Measurements from ENCODE around the gene PTPRD.

The PTPRD gene

GRCh38 chr9:9893837-9894236 is 719.0 kb downstream of the PTPRD start:
- DNase-seq (ENCODE audit: low read depth in 2 of 2): no peak

DNA sequence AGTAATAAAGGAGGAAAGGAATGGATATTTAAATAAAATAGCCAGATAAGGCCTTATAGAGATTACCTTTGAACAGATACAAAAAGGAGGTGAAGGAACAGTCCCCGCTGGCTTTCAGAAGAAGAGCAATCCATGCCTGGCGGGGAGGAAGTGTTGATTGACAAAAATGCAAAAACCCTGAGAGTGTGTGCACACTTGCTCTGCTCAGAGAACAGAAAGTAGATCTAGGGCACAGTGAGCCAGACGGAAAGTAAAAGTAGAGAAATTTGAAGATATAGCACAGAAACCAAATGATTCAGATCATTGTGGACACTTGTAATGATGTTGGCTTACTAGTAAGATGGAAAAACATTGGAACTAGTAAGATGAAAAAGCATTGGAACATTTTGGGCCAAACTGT is 720.6 kb downstream of the PTPRD start:
- DNase-seq (ENCODE audit: low read depth in 2 of 2): no peak

GRCh38 chr9:9881692-9882091 is 731.1 kb downstream of the PTPRD start:
- no peak for DNase-seq (ENCODE audit: low read depth in 2 of 2)

- DNase-seq (ENCODE audit: low read depth in 2 of 2): no peak
These were observed 738.5 kb downstream of the PTPRD start for GRCh38 chr9:9874270-9874669.

DNA sequence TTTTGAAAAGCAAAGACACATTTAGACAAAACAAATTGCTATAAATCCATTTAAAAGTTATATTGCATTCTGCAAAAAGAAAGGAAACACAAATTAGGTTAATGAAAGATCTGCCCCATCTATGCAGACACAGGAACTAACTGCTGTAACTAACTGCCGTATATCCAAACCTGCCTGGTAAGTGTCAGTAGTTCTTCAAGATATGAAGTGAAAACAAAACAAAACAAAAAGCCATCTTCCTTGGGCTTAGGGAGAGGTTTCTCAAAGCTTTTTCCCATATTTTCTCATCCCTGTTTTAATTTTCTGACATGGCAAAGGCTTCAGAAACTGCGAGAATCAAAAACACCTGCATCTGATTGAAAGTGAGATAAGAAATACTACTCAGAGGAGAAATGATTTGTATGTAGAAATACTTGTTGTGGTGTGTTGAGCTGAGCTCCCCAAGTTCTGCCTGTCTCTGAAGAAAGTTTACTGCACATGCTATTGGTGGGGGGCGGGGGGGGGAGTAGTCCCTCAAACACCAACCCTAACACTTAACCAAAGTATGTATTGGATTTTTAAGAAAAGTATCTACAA is 750.5 kb downstream of the PTPRD start:
- no peak for DNase-seq (ENCODE audit: low read depth in 2 of 2)

GRCh38 chr9:9855177-9856078 is 757.4 kb downstream of the PTPRD start:
- DNase-seq (ENCODE audit: low read depth in 2 of 2): no peak

DNA sequence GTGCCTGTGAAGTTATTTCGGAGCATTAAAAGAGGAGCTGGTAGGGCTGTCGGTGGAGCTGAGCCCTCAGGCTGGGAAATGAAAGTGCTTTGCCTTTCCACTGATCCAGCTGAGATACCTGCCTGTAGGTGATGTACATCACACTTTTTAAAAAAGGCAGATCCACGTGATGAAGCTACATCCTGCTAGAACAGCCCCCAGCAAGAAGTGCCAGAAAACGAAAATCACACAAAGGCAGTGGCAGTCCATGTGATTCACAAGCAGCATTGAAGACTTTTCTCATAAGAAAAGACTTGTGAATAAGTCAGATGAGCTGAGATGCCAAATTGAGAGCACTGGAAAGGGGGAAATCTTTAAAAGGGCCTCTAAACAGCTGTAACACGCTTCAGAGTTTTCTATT is 765.1 kb downstream of the PTPRD start:
- no peak for DNase-seq (ENCODE audit: low read depth in 2 of 2)

DNA sequence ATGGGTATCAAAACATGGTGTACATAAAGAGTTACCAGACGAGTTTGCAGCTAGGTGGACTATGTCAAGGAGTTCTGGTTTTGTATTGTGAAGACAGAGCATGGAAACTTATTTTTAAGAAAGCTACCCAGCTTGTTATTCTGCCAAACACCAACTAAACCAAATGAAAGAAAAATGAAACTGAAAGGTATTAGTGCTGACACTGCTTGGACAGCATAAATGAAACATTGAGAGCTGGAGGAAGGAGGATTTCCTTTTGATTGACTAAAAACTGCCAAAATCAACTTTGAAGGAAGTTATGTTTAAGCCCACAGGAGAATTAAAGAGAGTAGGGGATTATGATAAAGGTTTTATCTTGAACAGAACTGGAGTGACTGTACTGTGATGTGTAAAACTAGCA is 766.2 kb downstream of the PTPRD start:
- no peak for DNase-seq (ENCODE audit: low read depth in 2 of 2)

DNA sequence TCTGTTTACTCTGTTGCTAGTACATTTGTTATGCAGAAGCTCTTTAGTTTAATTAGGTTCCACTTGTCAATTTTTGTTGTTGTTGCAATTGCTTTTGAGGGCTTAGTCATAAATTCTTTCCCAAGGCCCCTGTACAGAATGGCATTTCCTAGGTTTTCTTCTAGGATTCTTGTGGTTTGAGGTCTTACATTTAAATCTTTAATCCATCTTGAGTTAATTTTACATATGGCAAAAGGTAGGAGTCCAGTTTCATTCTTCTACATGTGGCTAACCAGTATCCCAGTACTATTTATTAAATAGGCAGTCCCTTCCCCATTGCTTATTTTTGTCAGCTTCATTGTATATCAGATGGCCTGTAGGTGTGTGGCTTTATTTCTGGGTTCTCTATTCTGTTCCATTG is 792.4 kb downstream of the PTPRD start:
- DNase-seq (ENCODE audit: low read depth in 2 of 2): peak; percentile 5 to 7

DNA sequence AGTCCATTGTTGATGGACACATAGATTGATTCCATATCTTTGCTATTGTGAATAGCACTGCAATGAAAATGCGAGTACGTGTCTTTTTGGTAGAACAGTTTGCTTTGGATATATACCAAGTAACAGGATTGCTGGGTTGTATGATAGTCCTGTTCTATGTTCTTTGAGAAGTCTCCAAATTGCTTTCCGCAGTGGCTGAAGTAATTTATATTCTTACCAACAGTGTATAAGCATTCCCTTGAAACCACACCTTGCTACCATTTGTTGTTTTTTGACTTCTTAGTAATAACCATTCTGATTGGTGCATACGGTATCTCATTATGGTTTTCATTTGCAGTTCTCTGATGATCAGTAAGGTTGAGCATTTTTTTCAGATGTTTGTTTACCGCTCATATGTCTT is 792.9 kb downstream of the PTPRD start:
- DNase-seq (ENCODE audit: low read depth in 2 of 2): no peak

GRCh38 chr9:9817176-9817575 is 795.6 kb downstream of the PTPRD start:
- no peak for DNase-seq (ENCODE audit: low read depth in 2 of 2)

DNA sequence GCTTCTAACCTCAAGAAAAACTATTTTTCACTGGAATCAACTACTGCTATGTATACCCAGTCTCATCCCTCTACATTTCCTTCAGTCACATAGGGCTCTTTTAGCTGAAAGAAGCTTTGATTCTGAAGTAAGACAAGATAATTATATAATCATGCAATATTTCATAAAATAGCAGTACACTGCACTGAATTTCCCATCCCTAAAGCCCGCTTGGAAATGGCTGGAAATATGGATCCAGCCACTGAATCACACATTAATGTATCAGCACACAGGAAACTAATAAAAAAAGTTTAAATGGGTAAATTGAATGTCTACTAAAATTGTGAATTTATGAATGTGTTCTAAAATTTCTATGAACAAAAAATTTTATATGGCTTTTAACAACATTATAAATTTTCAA is 808.7 kb downstream of the PTPRD start:
- DNase-seq (ENCODE audit: low read depth in 2 of 2): no peak

DNA sequence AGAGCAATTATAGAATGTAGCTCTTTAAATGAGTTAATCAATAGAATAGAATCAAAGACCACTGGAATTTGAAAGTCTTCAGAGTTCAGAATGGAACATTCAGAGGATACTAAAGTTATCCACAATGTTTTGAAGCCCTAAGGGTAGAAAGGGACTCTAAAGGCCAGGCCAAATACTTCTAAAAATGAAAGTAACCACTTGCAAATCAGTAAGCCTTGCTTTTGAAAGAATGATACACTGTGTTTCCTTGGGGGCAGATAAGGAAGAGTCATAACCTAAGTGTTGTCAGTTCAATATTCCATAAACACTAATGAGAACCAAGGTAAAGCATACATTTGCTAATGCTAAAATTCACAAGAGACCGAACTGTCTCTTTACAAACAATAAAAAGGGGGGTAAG is 813.5 kb downstream of the PTPRD start:
- DNase-seq (ENCODE audit: low read depth in 2 of 2): no peak

GRCh38 chr9:9792144-9792857 is 820.5 kb downstream of the PTPRD start:
- no peak for DNase-seq (ENCODE audit: low read depth in 2 of 2)

DNA sequence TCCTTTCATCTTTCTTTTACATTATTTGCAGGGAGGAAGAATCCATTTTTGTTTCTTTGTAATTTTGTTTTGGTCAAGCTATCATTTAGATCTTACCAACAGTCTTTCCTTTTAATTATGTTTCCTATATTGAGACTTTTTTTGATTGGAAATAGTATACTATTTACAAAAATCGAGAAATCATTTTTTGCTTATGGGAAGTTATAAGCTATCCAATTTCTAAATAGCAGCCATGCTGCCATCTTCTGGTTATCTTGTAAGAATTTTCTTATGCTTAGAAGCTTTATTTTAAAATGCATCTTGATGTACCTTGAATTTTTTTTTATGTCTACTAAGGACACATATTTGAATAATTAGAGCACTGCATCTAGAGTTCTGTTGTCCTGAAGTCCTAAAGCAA is 821.2 kb downstream of the PTPRD start:
- DNase-seq (ENCODE audit: low read depth in 2 of 2): no peak

DNA sequence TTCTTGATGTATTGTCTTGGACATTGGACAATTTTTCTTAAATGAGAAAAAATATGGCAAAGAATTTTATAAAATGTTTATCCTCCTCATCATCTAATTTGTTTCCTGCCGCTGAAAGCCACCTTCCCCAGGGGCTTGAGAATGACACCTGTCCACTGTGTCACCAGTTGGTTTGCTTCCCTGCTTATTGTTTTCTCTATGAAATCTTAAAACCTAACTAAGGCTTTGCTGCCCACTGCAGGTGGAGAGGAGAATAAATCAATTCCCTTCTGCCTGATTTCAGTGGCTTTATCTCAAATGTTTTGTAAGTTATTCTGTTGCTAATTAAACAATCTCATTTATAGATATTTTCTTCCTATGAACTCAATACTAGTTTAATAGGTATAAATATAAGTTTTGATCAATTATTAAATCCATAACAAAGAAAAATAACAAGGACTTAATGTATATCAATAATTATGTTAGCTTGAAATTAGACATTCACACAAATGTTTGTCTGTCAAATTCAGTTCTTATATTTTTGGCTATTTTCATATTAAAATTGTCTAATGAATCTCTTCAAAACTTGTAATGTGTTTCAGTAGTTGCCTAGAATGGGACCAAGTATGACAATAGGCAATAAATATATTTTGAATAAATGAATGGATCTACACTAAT is 822.5 kb downstream of the PTPRD start:
- DNase-seq (ENCODE audit: low read depth in 2 of 2): no peak

- no peak for DNase-seq (ENCODE audit: low read depth in 2 of 2)
These were observed 829.1 kb downstream of the PTPRD start for GRCh38 chr9:9783711-9784110.

DNA sequence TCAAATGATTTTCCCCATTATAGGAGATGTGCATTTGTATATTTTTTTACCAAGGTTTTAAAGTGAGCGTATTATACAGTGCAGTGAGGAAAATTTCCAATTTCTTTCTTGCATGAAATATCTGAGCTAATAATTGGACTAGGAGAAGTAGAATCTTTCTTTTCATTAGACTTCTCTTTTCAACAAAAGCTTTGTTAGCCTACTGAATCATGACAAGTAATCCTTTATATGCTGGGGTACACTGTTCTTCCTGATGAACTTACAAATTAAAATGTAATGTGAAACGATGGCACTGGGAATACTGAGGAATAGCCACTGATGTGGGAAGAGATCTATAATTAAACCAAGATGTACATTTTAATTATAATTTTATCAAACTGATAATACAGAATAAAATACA is 829.6 kb downstream of the PTPRD start:
- DNase-seq (ENCODE audit: low read depth in 2 of 2): no peak

DNA sequence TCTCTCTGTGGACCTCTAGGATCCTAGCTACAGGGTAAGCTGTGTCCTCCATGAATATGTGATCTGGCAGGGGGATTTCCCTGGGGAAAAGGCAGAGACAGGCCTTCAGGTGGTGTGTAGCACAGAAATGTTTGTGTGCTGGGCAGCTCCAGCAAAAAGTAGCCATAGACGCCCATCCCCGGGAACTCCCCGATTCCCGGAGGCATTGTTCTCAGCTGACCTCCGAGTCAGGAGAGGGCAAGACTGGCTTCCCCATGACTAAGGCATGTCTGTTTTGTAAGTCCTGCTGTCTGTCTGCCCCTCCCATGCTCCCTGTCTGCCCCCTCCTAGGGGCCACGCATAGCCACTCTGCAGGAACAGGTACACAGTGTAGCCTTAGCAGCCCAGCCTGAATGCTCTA is 834.5 kb downstream of the PTPRD start:
- no peak for DNase-seq (ENCODE audit: low read depth in 2 of 2)

- no peak for DNase-seq (ENCODE audit: low read depth in 2 of 2)
These were observed 838.3 kb downstream of the PTPRD start for GRCh38 chr9:9774471-9774870.

GRCh38 chr9:9771314-9771713 is 841.5 kb downstream of the PTPRD start:
- no peak for DNase-seq (ENCODE audit: low read depth in 2 of 2)

- no peak for DNase-seq (ENCODE audit: low read depth in 2 of 2)
These were observed 848.0 kb downstream of the PTPRD start for GRCh38 chr9:9764821-9765220.
